Fibroblast of skin of scalp (primary cell): ENCODE measurements around the gene INTS11.

Experiments used
- DNase-seq: peaks from one replicate; pipeline ENCODE4 v3.0.0-alpha.2; 2013

INTS11 gene

DNA sequence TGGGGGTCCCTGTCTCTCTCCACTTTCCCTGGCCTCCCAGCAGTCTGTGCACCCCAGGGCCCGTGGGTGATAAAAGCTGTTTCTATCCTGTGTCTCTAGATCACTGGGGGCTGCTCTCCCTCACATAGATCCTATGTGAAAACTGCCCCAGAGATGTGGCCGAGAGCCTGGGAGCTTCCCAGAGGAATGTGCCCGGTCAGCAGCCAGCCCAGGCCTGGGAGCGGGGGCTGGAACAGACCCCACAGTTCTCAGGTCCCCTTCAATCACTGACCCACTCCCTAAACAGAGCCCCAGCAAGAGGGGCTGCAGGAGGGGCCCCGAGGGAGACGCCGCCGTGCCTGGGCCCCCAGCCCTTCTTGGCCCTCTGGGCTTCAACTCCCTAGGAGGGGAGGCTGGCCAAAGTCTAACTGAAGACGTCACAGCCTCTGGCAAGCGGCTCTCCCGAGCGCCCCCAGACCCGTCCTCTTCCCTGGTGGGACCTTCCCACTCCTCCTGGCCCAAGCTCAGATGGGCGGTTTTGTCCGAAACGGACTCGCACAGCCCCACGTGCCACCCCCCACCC, 33.5 kb upstream of the INTS11 start:
- no peak for DNase-seq

DNA sequence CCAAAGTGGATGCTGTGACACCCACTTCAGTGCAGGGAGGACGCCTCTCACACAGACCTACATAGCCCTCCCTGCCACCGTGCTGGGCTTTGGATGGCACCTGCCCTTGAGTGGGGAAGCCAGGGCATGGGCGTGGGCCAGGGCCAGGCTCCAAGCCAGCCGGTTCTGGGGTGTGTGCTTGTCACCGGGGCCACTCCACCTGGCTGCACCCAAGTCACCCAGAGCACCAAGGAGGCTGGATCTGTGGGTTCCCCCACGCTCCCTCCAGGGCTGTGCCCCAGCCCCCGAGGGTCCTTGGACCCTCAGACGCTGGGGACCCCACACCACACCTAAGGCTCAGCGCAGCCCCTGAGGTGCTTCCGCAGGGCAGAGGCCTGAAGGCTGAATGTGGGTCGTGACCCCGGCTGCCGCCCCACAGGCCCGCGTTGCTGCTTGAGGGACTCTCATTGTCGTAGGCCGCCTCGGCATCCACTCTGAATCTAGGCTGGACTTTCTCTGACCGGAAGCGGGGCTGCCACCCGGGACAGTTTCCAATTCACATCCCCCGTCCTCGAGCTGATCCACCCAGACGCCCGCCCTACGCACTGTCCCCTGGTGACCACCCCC, 32.4 kb upstream of the INTS11 start:
- no peak for DNase-seq

DNA sequence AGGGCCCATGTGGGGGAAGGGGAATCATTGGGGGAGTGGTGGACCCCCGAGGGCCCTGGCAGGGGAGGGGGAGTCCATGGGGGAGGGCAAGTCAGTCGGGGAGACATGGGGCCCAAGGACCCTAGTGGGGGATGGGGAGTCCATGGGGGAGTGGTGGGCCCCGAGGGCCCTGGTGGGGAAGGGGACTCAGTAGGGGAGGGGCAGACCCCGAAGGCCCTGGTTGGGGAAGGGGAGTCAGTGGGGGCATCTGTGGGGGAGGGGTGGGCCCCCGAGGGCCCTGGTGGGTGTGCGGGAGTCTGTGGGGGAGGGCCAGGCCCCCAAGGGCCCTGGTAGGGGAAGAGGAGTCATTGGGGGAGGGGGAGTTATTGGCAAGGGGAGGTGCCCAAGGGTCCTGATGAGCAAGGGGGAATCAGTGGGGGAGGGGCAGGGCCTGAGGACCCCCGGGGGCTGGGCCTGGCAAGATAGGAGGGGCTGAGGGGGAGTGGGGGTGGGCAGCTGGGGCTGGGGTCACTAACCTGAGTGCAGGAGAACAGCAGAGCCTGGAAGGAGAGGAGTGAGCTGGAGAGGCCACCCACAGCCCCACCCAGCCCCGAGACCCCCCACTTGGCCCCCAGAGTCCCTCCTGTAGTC, 31.8 kb upstream of the INTS11 start:
- DNase-seq, result no peak

DNA sequence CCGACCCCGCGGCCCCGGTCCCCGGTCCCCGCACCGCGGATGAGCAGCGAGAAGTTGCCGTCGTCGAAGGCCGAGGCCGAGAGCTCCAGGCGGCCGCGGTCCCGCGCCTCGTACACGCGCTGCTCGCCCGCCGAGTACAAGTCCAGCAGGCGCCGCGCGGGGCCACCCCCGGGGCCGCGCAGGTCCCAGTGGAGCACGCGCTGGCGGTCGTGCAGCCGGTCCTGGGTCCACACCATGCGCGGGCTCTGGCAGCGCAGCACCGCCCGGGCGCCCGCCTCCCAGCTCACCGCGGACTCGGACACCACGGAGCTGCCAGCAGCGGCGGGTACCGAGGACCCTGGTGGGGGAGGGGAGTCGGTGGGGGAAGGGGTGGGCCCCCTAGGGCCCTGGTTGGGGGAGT, 31.0 kb upstream of the INTS11 start:
- DNase-seq, result no peak

DNA sequence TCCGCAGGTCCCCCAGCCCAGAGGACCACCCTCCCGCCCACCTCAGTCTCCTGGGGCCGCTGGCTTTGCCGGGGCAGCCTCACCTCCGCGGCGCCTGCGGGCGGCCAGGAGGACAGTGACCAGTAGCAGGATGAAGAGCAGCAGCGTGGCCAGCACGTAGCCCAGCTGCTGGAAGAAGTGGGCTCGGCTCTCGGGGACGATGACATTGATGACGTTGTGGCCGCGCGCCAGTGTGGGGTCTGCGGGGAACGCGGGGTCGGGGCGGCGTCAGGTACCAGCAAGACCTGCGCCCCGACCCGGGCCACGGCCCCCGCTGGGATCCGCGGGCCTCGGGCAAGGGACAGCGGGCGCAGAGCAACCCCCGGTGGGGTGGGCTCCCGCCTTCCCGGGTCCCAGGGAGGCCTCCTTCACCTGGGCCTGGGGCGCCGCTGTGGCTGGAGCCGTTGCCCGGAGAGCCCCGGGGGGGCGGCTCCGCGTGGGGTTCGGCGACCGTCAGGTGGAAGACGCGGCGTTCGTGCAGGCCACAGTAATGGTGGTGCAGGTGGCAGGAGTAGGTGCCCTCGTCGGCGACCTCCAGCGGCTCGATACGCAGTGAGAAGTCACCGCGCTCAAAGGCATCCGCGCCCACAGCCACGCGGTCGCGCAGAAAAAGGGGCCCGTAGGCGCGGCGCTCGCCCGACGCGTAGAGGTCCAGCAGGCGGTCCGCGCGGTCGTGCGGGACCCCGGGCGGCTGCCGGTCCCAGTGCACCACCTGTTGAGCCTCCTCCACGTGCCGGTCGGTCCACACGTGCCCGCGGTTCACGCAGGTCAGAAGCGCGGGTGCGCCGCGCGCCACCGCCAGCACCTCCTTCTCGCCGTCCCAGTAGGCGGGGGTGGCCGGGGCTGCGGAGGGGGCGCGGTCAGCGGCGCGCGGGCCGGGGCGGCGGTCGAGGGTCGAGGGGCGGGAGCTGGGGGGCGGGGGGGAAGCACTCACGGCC, 30.1 kb upstream of the INTS11 start:
- no peak for DNase-seq

DNA sequence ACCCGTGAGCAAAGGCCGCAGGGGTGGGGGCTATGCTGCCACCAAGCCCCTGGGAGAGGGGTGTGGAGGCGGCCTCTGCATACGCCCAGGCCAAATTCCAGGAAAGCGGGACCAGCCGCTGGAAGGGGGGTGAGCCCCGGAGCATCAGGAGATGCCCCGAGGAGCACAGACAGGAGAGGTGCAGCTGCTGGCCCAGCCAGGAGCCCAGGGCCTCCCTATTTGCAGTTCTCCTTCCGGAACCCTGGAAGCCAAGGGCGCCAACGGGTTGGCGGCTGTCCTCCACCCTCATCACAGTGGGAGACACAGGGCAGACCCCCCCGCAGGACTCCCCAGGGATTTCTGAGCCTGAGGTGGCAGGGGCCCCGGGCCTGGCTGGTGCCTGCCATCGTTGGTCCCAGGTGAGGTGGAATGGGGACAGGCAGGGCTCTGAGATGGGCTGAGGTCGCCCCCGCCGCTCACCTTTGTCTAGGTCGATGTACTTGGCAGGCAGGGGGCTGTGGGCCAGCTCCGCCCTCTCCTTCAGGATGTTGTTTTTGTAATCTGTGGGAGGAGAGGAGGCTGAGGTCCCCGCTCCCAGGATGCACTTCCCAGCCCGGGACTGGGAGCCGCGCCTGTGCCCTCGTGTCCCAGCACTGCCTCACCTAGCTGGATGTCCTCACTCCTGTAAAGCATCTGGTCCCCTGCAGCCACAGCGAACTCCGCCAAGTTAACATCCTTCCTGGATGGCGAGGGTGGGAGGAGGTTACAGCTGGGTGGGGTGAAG, 29.1 kb upstream of the INTS11 start:
- DNase-seq, result no peak

DNA sequence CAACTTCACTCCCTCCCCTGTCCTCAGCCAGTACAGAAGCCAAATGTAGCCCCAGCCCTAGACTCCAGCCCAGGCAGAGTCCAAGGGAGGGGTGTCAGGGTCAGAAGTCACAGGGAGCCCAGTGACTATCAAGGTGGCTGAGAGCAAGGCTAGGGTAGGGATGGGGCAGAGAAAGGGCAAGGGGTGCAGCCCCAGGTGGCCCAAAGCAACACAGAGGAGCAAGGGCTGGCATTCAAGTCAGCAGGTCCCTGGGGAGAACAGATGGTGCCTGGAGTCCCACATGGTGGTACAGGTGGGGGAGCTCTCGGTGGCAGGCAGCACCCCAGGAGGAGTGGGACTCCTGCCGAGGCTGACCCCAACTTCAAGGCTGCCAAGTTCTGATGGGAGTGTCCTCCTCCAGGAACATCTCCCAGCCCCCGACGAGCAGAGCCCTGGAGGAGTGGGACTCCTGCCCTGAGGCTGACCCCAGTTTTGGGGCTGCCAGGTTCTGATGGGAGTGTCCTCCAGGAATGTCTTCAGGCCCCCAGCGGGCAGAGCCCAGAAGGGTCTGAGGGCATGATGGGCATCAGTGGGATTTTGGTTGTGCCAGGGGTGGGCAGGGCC, 28.4 kb upstream of the INTS11 start:
- DNase-seq, result no peak

DNA sequence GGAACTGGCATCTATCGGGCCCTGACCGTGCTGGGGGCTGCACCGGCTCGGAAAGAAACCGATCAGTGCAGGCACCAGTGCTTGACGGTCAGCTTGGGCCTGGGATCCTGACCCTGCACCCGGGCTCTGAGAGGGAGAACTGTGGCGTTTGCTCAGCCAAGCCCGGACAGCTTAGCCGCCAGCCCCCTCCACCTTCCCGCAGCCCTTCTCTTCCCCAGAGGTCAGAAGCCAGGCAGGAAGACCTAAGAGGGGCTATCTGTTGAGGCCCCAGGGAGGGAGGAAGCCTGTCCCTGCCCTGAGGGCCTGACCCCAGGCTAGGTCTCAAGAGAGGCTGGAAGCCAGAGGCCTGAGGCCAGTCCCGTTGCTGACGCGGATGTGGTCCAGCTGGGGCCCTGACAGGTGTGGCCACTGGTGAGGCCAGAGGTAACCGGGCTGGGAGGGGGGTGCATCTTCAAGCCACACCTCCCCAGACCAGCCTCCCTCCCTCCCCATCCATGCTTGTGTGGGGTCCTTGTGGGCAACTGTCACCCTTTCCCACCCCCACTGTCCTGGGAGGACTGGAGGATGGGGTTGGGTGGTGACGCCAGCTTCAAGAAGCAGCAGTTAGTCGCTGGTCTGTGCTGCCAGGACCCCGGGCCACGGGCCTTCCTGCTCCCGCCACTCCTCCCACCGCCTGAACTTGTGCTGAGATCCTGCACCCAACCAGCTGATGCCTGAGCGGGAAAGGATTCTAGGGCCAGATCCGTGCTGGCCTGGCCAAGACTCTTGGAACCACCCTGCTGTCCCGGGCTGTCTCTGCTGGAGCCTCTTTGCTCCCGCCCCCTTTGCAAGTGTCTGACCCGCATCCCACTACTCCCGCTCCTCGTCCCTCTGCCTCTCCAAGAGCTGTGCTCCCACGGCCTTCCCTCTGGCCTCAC, 27.3 kb upstream of the INTS11 start:
- DNase-seq, result peak; percentile 41

DNA sequence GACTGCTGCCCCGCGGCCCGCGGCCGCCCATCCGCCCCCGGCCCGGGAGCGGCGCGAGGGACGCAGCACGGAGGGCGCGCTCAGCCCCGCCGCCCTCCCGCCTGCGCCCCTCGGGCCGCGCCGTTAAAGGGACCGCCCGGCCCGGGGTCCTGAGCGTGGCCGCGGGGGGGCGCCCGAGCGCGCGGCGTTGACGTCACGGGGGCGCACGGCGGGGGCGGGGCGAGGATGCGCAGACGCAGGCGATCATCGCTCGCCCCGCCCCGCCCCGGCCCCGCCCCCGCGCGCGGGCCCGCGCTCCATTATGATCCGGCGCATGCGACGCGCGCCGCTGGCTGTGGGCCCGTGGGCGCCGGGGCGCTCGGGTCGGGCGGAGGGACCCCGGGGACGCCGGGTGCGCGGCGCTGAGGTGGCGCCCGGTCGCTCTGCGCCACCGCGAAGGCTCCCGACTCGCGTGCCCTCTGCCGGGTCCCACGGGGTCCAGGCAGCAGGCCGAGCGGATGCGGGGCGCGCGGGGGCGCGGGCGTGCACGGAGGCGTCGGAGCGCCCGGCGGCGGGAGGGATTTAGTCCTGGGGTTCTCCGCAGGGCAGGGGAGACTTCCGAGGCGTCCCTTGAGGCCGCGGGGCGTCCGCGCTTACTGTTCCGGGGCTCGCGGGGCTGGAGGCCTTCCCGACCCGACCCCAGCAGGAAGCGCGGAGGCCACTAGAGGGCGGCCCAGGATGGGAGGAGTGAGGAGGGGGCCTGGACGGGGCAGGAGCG, 25.0 kb upstream of the INTS11 start, which contains the start of gene DVL1:
Gene DVL1, minus strand, starts transcription at position 163 of the 757 bp plus-strand sequence. CDS start 353 bp downstream, outside the sequence.
- peak; percentile 79 for DNase-seq

DNA sequence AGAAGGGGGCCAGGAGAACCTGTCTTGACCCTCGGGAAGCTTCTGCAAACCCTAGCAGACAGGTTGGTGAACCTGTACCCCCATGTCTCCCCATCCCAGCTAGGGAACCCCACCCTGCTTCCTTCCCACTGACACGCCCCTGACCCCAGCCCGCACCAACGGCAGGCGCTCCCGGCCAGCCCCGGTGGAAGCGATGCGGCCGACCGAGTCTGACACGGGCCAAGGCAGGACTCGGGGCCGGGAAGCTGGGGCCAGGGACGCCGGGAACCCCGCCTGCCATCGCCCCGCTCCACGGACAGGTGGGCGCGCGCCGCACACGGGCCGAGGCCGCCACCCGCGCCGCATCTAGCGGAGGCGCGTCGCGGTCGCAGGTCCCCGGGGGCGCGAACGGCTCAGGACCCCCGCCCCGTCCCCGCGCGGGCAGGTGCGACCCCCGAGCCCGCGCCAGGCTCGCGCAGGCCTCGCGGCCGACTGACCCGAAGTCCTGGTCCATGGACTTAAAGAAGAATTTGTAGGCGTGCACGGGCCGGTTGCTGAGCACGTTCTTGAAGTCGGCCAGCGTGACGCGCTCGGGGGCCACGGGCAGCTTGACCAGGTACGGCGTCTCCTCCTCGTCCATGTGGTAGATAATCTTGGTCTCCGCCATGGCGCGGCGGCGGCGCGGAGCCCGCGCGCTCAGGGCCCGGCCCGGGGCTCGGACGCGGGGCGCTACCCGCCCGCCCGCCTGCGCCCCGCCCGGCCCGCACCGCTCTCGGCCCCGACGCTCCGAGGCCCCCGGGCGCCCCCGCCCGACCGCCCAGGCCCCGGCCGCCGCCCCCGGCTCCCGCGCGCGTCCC, 24.2 kb upstream of the INTS11 start:
- no peak for DNase-seq

DNA sequence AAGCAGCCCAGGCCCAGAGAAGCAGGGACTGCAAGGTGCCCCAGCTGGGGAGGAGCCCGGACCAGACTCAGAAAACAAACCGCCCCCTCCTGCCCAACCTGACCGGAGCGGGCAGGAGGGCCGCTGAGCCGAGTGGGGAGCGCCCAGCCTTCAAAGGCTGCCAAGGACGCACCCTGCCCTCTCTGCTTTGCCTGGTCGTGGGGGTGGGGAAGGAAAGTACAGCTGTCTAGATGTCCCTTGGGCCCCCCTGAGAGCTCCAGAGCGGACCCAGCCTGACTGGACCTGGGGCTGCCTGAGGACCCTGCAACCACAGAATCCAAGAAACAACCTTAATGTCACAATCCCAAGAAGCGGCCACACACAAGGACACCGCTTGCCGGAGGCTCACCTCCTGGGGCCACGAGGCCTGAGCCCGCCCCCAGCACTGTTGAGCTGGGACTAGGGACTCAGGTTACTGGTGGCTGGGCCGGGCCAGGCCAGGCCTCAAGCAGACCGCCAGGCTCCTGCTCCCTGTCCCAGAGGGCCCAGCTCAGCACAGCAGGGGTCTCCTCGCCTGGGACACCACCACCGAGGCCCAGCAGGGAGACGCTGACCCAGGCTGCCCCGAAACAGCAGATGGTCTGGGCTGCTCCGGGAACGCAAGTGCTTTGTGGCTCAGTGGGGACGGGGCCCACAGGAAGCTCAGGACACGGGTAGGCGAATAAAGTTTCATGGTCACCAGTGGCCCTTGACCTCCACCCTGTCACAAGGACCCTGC, 23.4 kb upstream of the INTS11 start:
- no peak for DNase-seq

DNA sequence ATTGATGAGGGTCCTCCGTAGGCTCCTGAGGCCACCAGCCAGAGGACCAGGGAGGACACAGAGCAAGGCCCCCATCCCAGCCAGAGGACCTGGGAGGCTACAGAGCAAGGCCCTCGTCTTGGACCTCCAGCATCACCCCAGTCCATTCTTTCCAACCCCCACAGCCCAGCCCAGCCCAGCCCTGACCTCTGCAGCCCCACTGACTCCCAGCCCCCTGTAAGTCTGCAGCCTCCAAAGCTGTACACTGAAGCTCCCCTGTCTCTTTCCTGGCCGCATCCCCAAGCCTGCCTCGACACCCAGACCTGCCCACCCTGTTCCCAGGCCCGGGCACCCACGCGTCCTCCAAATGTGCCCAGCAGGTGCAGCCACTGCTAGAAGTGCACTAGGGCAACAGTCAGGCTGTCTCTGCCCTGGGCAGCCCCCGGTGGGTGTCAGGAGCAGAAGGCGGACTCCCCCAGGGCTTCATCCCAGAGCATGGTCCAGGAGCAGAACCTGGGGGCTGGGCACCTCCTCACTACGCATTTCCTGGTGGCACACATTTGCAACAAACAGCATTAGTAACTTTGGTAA, 22.7 kb upstream of the INTS11 start:
- no peak for DNase-seq

DNA sequence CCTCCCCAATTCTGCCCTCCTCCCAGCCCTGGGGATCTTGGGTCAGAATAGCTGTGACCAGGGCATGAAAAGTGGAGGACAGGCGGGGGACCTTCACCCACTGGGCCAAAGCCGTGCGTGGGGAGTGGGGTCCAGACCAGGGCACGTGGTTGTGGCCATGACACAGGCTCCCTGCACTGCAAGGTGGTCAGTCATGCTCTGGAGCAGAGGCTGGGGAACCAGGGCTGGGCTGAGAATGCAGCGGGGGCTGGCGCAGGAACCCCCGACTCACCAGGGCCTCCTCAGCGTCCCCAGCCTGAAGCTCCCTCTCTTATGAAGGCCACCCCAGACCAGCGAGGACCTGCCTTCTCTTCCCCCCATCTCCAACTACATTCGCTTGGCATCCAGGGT, 22.0 kb upstream of the INTS11 start:
- DNase-seq, result no peak

DNA sequence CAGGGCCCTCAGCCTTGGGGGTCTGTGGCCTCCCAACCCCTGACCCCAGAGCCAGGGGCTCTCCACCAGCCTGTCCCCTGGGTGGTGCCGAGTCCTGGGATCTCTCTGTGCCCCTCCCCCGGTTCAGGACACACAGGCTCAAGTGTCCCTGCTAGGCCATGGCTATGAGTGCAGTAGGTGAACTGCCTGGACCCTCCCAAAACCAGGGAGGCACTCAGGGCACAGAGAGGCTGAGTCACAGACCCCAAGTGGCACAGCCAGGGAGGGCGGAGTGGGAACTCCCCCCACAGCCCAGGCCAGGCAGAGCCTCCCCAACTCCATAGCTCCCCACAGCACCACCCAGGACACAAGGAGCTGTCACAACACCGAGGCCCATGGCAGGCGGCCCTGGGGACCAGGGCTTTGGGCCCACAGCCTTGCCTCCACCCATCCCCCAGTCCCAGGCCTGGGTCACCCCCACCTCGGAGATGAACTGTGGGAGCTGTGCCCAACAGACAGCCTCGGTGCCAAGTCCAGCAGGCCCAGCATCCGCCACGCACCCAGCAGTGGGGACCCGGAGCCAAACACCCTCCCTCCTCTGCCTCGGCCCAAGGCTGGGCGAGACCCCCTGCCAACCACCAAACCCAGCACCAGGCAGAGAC, 21.5 kb upstream of the INTS11 start:
- no peak for DNase-seq

DNA sequence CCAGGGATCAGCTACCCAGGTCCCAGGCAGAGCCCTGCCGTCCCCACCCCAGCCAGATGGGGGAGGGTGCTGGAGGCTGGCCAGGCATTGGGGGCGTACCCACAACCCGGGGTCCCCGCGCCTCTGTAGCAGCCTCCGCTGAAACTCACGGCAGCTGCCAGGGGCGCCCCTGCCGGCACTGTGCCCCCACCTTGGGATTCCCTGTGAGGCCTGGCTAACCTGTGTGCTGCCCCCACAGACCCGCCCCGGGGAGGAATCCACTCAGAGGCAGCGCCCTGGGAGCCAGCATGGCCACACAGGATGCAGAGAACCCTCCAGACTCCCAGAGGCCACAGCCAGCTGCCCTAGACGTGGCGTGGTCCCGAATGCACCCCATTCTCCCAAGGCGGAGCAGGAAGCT, 20.9 kb upstream of the INTS11 start:
- no peak for DNase-seq

DNA sequence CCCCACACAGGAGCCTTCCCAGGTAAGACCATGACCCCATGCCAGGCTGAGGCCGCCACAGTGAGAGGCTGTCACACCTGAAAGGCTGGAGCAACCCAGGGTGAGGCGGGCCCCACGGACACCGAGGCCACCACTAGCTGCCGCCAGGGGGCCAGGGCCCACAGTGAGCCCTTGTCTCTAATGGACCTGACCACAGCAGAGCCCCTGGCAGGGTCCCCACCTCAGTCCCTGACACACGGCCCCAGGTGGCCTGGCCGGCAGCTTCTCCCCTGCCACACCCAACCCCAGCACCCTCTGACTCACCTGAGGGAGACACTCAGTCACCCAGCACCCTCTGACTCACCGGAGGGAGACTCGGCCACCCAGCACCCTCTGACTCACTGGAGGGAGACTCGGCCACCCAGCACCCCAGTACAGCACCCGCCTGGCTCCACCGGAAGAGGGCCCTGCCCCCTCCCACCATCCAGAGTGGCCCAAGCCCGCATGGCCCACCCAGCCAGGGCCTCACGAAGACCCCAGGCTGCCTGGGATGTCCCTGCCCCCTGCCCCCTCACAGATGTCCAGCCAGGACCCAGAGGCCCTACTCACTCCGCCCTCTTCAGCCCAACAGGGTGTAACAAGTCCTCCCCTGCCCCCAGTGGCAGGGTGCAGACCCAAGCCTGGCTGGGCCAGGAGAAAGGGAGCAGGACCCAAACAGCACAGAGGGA, 20.3 kb upstream of the INTS11 start:
- peak; percentile 58 for DNase-seq
